Neural cell (in vitro differentiated cells): ENCODE data around the gene MAPK8. TPM values are rescaled to one million over a fixed set of nuclear protein-coding genes. Genes with fewer than 3 reads are reported as not detected.

ENCODE experiments used
- H2AFZ ChIP-seq: fragments of 200-600, 300-800 bp; sonication (generic), shearing (Covaris generic); 2 replicates; pipeline ENCODE4 v1.6.0; 2014; ENCODE audit warnings: low read depth, mild to moderate bottlenecking, antibody characterized with exemption, low read length, moderate library complexity
- H3F3A ChIP-seq: fragments of 200-600 bp; shearing (Covaris generic); 2 replicates; pipeline ENCODE4 v1.6.1; 2016; ENCODE audit warnings: mild to moderate bottlenecking, moderate library complexity, mixed read lengths, antibody characterized with exemption, low read length; ENCODE audit not compliant: insufficient read depth, poor library complexity, severe bottlenecking
- H3K27ac ChIP-seq: fragments of 200-600, 300-800 bp; sonication (generic), shearing (Covaris generic); 2 replicates; pipeline ENCODE4 v1.5.1; 2014; ENCODE audit warnings: mild to moderate bottlenecking, low read length, moderate library complexity
- H3K27me3 ChIP-seq: fragments of 300-800, 200-600 bp; sonication (generic), shearing (Covaris generic); 2 replicates; pipeline ENCODE4 v1.6.0; 2014; ENCODE audit warnings: mild to moderate bottlenecking, low read depth, low read length, moderate library complexity; ENCODE audit not compliant: insufficient read depth
- H3K36me3 ChIP-seq: fragments of 300-800, 200-600 bp; sonication (generic), shearing (Covaris generic); 2 replicates; pipeline ENCODE4 v1.5.1; 2014; ENCODE audit warnings: mild to moderate bottlenecking, antibody characterized with exemption, low read length, moderate library complexity; ENCODE audit not compliant: insufficient read depth
- H3K4me2 ChIP-seq: fragments of 300-800, 200-600 bp; sonication (generic), shearing (Covaris generic); 2 replicates; pipeline ENCODE4 v1.6.0; 2014; ENCODE audit warnings: mild to moderate bottlenecking, low read length
- H3K4me3 ChIP-seq: fragments of 300-800, 200-600 bp; sonication (generic), shearing (Covaris generic); 2 replicates; pipeline ENCODE4 v1.5.1; 2014; ENCODE audit warnings: mild to moderate bottlenecking, low read length, moderate library complexity
- H3K79me2 ChIP-seq: fragments of 200-600 bp; shearing (Covaris generic); replicated peaks from 2 replicates; pipeline ENCODE4 v1.6.0; 2014; ENCODE audit warnings: mild to moderate bottlenecking, low read length, moderate library complexity; ENCODE audit not compliant: insufficient read depth
- H3K9ac ChIP-seq: fragments of 300-800, 200-600 bp; sonication (generic), shearing (Covaris generic); 2 replicates; pipeline ENCODE4 v1.6.1; 2016; ENCODE audit warnings: mild to moderate bottlenecking, low read length, mixed read lengths
- H3K9me2 ChIP-seq: fragments of 200-600 bp; shearing (Covaris generic); 2 replicates; pipeline ENCODE4 v1.6.1; 2016; ENCODE audit warnings: mild to moderate bottlenecking, low read length, mixed read lengths; ENCODE audit not compliant: insufficient read depth
- H3K9me3 ChIP-seq: fragments of 200-600, 300-800 bp; sonication (generic), shearing (Covaris generic); 2 replicates; pipeline ENCODE4 v1.6.1; 2016; ENCODE audit warnings: mild to moderate bottlenecking, mixed run types, low read length, moderate library complexity, mixed read lengths
- H4K20me1 ChIP-seq: fragments of 200-600 bp; shearing (Covaris generic); 2 replicates; pipeline ENCODE4 v1.6.1; 2016; ENCODE audit warnings: mild to moderate bottlenecking, mixed run types; ENCODE audit not compliant: insufficient read depth
- EP300 ChIP-seq: fragments of 450-650 bp; conservative IDR thresholded peaks from 2 replicates; pipeline ENCODE4 v1.6.1; 2014; ENCODE audit warnings: antibody characterized with exemption, mild to moderate bottlenecking, moderate library complexity; ENCODE audit not compliant: poor library complexity, severe bottlenecking
- EZH2 ChIP-seq: fragments of 200-600, 300-800 bp; shearing (Covaris generic), sonication (generic); IDR thresholded peaks from 2 replicates; pipeline ENCODE4 v1.6.1; 2014; ENCODE audit warnings: antibody characterized with exemption, low read length, borderline replicate concordance, mild to moderate bottlenecking; ENCODE audit not compliant: insufficient read depth, poor library complexity, severe bottlenecking
- MXI1 ChIP-seq: fragments of 450-650 bp; conservative IDR thresholded peaks from 2 replicates; pipeline ENCODE4 v1.6.1; 2014; ENCODE audit warnings: antibody characterized with exemption, mild to moderate bottlenecking; ENCODE audit not compliant: poor library complexity, severe bottlenecking
- POLR2AphosphoS5 ChIP-seq: IDR thresholded peaks from 2 replicates; pipeline ENCODE4 v1.6.1; 2012
- RAD21 ChIP-seq: fragments of 450-650 bp; conservative IDR thresholded peaks from 2 replicates; pipeline ENCODE4 v1.6.1; 2014; ENCODE audit warnings: antibody characterized with exemption, mild to moderate bottlenecking, moderate library complexity
- SMC3 ChIP-seq: fragments of 450-650 bp; conservative IDR thresholded peaks from 2 replicates; pipeline ENCODE4 v1.6.1; 2014; ENCODE audit warnings: antibody characterized with exemption, mild to moderate bottlenecking, moderate library complexity; ENCODE audit not compliant: poor library complexity
- TAF1 ChIP-seq: IDR thresholded peaks from 2 replicates; pipeline ENCODE4 v1.6.1; 2012; ENCODE audit warnings: low read depth
- polyA plus RNA-seq: library from polyadenylated mRNA; depleted of rRNA; stranded (reverse); fragments of >200 nt; gene quantifications from 2 replicates; pipeline ENCODE4 v1.2.3, GENCODE V29; 2014
- TF ChIP-seq, protein P1 (sequence below): IDR thresholded peaks from 2 replicates; pipeline ENCODE4 v1.6.1; 2012; ENCODE audit warnings: borderline replicate concordance
- TF ChIP-seq, protein P2 (sequence below): fragments of 450-650 bp; IDR thresholded peaks from 2 replicates; pipeline ENCODE4 v1.5.1; 2014; ENCODE audit warnings: antibody characterized with exemption, mild to moderate bottlenecking, moderate library complexity; ENCODE audit not compliant: poor library complexity, severe bottlenecking

The MAPK8 gene
- polyA plus RNA-seq, 1 donor from 2014 or later = 187 TPM

DNA sequence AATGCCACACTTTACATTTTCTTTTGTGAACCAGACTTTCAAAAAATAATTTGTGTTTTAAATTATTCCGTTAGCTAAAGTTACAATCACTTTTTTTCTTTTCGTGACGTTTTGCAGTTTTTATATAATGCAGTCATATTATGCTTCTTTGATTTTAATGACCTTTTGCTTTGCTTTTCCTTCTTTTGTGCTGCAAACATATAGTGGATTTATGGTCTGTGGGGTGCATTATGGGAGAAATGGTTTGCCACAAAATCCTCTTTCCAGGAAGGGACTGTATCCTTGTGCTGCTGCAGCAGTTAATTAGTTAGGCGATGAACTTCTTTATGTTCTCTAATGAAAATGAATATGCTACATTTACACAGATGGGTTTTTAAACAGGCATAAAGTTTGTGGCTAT, 117.4 kb downstream of the MAPK8 start:
- Histone ChIP-seq H3K4me2 (no peak overlapping the region), H3K9me3 (no peaks in the 10 kb centered on the region), H2AFZ (no peak overlapping the region), H3K27me3 (no peaks in the 10 kb centered on the region), H3K36me3 (peaks cover 4% of the 10 kb centered on the region), H3K79me2 (no peaks in the 10 kb centered on the region), H3K27ac (no peak overlapping the region), H3K4me3 (no peak overlapping the region), H4K20me1 (no peaks in the 10 kb centered on the region), H3K9ac (no peak overlapping the region), H3K9me2 (no peaks in the 10 kb centered on the region), H3F3A (no peaks in the 10 kb centered on the region)
- TF ChIP-seq, protein P1, sequence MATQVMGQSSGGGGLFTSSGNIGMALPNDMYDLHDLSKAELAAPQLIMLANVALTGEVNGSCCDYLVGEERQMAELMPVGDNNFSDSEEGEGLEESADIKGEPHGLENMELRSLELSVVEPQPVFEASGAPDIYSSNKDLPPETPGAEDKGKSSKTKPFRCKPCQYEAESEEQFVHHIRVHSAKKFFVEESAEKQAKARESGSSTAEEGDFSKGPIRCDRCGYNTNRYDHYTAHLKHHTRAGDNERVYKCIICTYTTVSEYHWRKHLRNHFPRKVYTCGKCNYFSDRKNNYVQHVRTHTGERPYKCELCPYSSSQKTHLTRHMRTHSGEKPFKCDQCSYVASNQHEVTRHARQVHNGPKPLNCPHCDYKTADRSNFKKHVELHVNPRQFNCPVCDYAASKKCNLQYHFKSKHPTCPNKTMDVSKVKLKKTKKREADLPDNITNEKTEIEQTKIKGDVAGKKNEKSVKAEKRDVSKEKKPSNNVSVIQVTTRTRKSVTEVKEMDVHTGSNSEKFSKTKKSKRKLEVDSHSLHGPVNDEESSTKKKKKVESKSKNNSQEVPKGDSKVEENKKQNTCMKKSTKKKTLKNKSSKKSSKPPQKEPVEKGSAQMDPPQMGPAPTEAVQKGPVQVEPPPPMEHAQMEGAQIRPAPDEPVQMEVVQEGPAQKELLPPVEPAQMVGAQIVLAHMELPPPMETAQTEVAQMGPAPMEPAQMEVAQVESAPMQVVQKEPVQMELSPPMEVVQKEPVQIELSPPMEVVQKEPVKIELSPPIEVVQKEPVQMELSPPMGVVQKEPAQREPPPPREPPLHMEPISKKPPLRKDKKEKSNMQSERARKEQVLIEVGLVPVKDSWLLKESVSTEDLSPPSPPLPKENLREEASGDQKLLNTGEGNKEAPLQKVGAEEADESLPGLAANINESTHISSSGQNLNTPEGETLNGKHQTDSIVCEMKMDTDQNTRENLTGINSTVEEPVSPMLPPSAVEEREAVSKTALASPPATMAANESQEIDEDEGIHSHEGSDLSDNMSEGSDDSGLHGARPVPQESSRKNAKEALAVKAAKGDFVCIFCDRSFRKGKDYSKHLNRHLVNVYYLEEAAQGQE = no peak
- TF ChIP-seq RAD21 (no peak), EZH2 (no peak), MXI1 (no peak), TAF1 (no peak), EP300 (no peak), SMC3 (no peak), POLR2AphosphoS5 (no peak)
- TF ChIP-seq, protein P2, sequence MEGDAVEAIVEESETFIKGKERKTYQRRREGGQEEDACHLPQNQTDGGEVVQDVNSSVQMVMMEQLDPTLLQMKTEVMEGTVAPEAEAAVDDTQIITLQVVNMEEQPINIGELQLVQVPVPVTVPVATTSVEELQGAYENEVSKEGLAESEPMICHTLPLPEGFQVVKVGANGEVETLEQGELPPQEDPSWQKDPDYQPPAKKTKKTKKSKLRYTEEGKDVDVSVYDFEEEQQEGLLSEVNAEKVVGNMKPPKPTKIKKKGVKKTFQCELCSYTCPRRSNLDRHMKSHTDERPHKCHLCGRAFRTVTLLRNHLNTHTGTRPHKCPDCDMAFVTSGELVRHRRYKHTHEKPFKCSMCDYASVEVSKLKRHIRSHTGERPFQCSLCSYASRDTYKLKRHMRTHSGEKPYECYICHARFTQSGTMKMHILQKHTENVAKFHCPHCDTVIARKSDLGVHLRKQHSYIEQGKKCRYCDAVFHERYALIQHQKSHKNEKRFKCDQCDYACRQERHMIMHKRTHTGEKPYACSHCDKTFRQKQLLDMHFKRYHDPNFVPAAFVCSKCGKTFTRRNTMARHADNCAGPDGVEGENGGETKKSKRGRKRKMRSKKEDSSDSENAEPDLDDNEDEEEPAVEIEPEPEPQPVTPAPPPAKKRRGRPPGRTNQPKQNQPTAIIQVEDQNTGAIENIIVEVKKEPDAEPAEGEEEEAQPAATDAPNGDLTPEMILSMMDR = no peak

DNA sequence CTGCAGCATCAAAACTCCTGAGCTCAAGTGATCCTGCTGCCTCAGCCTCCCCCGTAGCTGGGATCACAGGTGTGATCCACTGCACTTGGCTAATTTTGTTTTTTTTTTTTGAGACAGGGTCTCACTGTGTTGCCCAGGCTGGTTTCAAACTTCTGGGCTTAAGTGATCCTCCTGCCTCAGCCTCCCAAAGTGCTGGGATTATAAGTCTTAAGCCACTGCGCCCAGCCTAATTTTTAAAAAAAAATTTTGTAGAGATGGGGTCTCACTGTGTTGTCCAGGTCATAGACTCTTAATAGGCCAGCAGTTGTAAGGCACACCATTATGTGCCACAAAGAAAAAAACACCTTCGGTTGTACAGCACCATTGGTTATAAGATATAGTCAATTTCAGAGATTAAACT, 122.4 kb downstream of the MAPK8 start:
- TF ChIP-seq EP300 (no peak), SMC3 (no peak), POLR2AphosphoS5 (no peak), MXI1 (no peak), EZH2 (no peak), TAF1 (no peak)
- TF ChIP-seq, protein P1 = no peak
- TF ChIP-seq, protein P2 = no peak
- Histone ChIP-seq H3K79me2 (no peaks in the 10 kb centered on the region), H3K9me3 (no peaks in the 10 kb centered on the region), H3K36me3 (peaks cover 4% of the 10 kb centered on the region), H3K27ac (no peak overlapping the region), H3K9ac (no peak overlapping the region), H3K27me3 (no peaks in the 10 kb centered on the region), H3K9me2 (no peaks in the 10 kb centered on the region), H3K4me3 (no peak overlapping the region), H3F3A (no peaks in the 10 kb centered on the region), H3K4me2 (no peak overlapping the region), H4K20me1 (no peaks in the 10 kb centered on the region), H2AFZ (no peak overlapping the region)
